ENCODE measurements around the gene NOS1AP.

The NOS1AP gene

GRCh38 chr1:162144268-162144667, 74.8 kb downstream of the NOS1AP start:
- FAIRE-seq (no peak), DNase-seq (ENCODE audit: insufficient read length) (no peak)
- no peak for TF ChIP-seq TAF1 (IDR thresholded peaks at IDR 0.05; ENCODE audit: borderline replicate concordance, low read depth, low read length)
- no peak for TF ChIP-seq POLR2AphosphoS5 (IDR thresholded peaks at IDR 0.05; ENCODE audit: low read depth, low read length)
- no peak for TF ChIP-seq POLR2A (IDR thresholded peaks at IDR 0.05; ENCODE audit: low read depth, low read length)

- TF ChIP-seq POLR2A (IDR thresholded peaks at IDR 0.05; ENCODE audit: low read depth, low read length) (no peak), TAF1 (IDR thresholded peaks at IDR 0.05; ENCODE audit: borderline replicate concordance, low read depth, low read length) (no peak), POLR2AphosphoS5 (IDR thresholded peaks at IDR 0.05; ENCODE audit: low read depth, low read length) (no peak)
- DNase-seq (ENCODE audit: insufficient read length): no peak
- no peak for FAIRE-seq
Observed at GRCh38 chr1:162144853-162145252, 75.4 kb downstream of the NOS1AP start.

- FAIRE-seq: no peak
- no peak for DNase-seq (ENCODE audit: insufficient read length)
- TF ChIP-seq POLR2AphosphoS5 (IDR thresholded peaks at IDR 0.05; ENCODE audit: low read depth, low read length) (no peak), POLR2A (IDR thresholded peaks at IDR 0.05; ENCODE audit: low read depth, low read length) (no peak), TAF1 (IDR thresholded peaks at IDR 0.05; ENCODE audit: borderline replicate concordance, low read depth, low read length) (no peak)
Observed at GRCh38 chr1:162145280-162145965, 75.9 kb downstream of the NOS1AP start.

- no peak for FAIRE-seq
- no peak for DNase-seq (ENCODE audit: insufficient read length)
- no peak for TF ChIP-seq POLR2AphosphoS5 (IDR thresholded peaks at IDR 0.05; ENCODE audit: low read depth, low read length)
- no peak for TF ChIP-seq POLR2A (IDR thresholded peaks at IDR 0.05; ENCODE audit: low read depth, low read length)
- TF ChIP-seq TAF1 (IDR thresholded peaks at IDR 0.05; ENCODE audit: borderline replicate concordance, low read depth, low read length): no peak
Observed at GRCh38 chr1:162145966-162146696, 76.6 kb downstream of the NOS1AP start.

- no peak for DNase-seq (ENCODE audit: insufficient read length)
- TF ChIP-seq POLR2AphosphoS5 (IDR thresholded peaks at IDR 0.05; ENCODE audit: low read depth, low read length) (no peak), TAF1 (IDR thresholded peaks at IDR 0.05; ENCODE audit: borderline replicate concordance, low read depth, low read length) (no peak), POLR2A (IDR thresholded peaks at IDR 0.05; ENCODE audit: low read depth, low read length) (no peak)
- FAIRE-seq: no peak
Observed at GRCh38 chr1:162147760-162148159, 78.3 kb downstream of the NOS1AP start.

GRCh38 chr1:162150112-162150511, 80.6 kb downstream of the NOS1AP start:
- FAIRE-seq: no peak
- no peak for DNase-seq (ENCODE audit: insufficient read length)
- TF ChIP-seq POLR2A (IDR thresholded peaks at IDR 0.05; ENCODE audit: low read depth, low read length) (no peak), TAF1 (IDR thresholded peaks at IDR 0.05; ENCODE audit: borderline replicate concordance, low read depth, low read length) (no peak), POLR2AphosphoS5 (IDR thresholded peaks at IDR 0.05; ENCODE audit: low read depth, low read length) (no peak)

DNA sequence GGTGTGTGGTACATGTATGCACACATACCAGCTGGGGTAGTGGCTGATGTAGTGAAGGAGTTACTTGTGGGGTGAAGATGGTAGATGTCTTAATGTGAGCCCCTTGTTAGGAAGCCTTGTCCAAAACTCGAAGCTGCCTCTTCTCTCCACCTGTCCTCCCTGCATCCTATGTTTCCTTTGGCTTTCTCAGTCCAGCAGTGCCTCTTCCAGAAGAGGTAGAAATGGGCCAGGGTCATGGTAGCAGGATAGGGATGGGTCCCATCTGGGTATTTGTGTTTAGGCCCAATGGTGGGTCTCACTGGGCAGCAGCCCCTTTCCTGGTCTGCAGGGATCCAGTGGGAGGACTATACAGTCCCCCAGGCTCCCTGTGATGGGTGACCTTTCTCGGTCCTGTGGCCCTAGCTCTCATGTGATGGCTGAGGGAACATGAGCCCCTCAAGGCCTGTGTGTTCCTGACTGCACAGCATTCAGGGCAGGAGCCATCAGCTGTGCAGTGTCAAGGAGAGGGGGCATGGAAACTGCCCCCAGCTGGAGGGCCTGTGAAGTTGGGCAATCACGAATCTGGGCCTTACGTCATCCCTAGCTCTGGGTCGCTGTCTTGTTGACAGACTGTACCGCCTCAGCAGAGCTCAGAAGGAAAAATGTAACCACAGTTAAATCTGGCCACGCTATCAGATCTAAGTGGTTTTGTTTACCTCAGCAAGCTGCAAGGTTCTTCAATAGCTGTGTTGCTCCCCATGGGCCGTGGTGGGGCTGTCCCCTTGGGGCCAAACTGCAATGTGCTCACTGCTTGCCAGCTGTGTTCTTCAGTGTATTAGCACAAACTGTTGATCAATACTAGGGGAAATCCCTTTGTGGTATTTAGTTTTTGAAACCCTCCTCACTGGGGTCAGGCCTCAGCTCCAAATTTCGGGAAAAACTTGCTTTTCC, 82.7 kb downstream of the NOS1AP start:
- TF ChIP-seq TAF1 (IDR thresholded peaks at IDR 0.05; ENCODE audit: borderline replicate concordance, low read depth, low read length) (no peak), POLR2A (IDR thresholded peaks at IDR 0.05; ENCODE audit: low read depth, low read length) (no peak), POLR2AphosphoS5 (IDR thresholded peaks at IDR 0.05; ENCODE audit: low read depth, low read length) (no peak)
- FAIRE-seq (no peak), DNase-seq (ENCODE audit: insufficient read length) (no peak)

DNA sequence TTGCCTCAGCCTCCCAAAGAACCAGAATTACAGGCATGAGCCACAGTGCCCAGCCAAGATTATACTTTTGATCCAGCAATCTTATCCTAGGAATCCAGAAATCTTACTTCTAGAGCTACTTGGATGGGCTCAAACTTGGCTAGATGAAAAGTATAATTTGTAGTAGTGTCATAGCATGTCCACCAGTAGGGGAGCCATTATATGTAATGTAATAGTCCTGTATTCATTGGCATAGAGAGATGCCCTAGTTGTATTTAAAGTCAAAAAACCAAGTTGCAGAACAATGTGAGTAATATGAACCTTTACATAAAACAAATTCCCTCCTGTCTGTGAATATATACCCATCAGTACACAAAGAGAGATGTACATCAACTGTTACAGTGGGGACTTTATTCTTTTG, 83.9 kb downstream of the NOS1AP start:
- DNase-seq (ENCODE audit: insufficient read length) (no peak), FAIRE-seq (no peak)
- TF ChIP-seq POLR2AphosphoS5 (IDR thresholded peaks at IDR 0.05; ENCODE audit: low read depth, low read length) (no peak), TAF1 (IDR thresholded peaks at IDR 0.05; ENCODE audit: borderline replicate concordance, low read depth, low read length) (no peak)

- DNase-seq (ENCODE audit: insufficient read length) (no peak), FAIRE-seq (no peak)
- TF ChIP-seq TAF1 (IDR thresholded peaks at IDR 0.05; ENCODE audit: borderline replicate concordance, low read depth, low read length) (no peak), POLR2A (IDR thresholded peaks at IDR 0.05; ENCODE audit: low read depth, low read length) (no peak), POLR2AphosphoS5 (IDR thresholded peaks at IDR 0.05; ENCODE audit: low read depth, low read length) (no peak)
Observed at GRCh38 chr1:162157469-162157868, 88.0 kb downstream of the NOS1AP start.

DNA sequence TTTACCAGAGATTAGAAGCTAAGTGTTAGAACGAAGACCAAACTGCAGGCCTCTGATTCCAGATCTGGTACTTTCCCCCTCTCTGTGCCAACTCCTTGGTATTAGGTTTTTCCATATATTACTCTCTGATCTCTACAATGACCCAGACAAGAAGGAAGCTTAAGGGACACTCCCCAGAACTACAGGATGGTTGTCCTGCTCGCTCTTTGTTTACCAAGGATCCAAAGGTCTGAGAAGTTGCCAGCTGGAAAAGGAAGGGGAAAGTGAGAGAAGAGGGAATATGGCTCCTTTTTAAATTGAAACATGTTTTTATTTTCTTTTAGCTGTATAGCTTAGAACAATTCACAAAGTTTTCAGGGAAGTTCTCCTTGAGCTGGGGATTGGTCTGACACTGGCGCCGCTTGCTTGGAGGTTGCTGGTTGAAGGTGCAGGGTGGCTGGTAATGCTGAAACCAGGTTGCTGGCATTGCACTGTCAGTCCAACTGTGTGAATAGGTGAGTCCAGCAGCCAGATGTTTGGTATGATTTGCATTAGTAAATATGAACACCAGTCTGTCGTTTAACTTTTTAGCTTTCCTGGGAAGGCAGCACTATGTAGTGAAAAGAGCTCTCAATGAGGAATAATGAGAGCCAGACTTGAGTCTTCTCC, 89.3 kb downstream of the NOS1AP start:
- DNase-seq (ENCODE audit: insufficient read length) (no peak), FAIRE-seq (no peak)

GRCh38 chr1:162159515-162159914, 90.0 kb downstream of the NOS1AP start:
- no peak for TF ChIP-seq POLR2A (IDR thresholded peaks at IDR 0.05; ENCODE audit: low read depth, low read length)
- TF ChIP-seq TAF1 (IDR thresholded peaks at IDR 0.05; ENCODE audit: borderline replicate concordance, low read depth, low read length): no peak
- no peak for TF ChIP-seq POLR2AphosphoS5 (IDR thresholded peaks at IDR 0.05; ENCODE audit: low read depth, low read length)
- no peak for FAIRE-seq
- DNase-seq (ENCODE audit: insufficient read length): no peak

More for the DNA sequence above, 89.3 kb downstream of the NOS1AP start:
- TF ChIP-seq POLR2AphosphoS5 (IDR thresholded peaks at IDR 0.05; ENCODE audit: low read depth, low read length) (no peak), TAF1 (IDR thresholded peaks at IDR 0.05; ENCODE audit: borderline replicate concordance, low read depth, low read length) (no peak), POLR2A (IDR thresholded peaks at IDR 0.05; ENCODE audit: low read depth, low read length) (no peak)
